ENCODE data around the gene CUEDC2.

The CUEDC2 gene

GRCh38 chr10:102421757-102422512 lies 10.4 kb downstream of the CUEDC2 start:
- Histone ChIP-seq H3K9me3 (ENCODE audit: control insufficient read depth, insufficient read depth, low read depth, low read length) (no peaks in the 10 kb centered on the region), H3K36me3 (ENCODE audit: control insufficient read depth in 2 of 2, insufficient read depth in 1 of 2, low read length in 2 of 2) (peaks cover 0 to 32% of the 10 kb centered on the region in 2 experiments; a peak in 1 of 3 replicates), H3K4me3 (ENCODE audit: low read depth, low read length) (peak overlapping the region; percentile 80), H3K4me1 (ENCODE audit: control insufficient read depth, insufficient read depth, low read length) (peaks cover 9% of the 10 kb centered on the region), H3K27ac (ENCODE audit: extremely low read depth, low read depth, low read length) (peak overlapping the region; percentile 65; the same call in 1 of the 2 replicates)
- TF ChIP-seq ZNF175 (tag by site-specific recombination; IDR thresholded peaks at IDR 0.05) (no peak), ZNF292 (tag by site-specific recombination; IDR thresholded peaks at IDR 0.05; ENCODE audit: borderline replicate concordance, low read depth) (no peak), SCRT2 (tag by site-specific recombination; IDR thresholded peaks at IDR 0.05) (peak; percentile 66; the same call in 1 of the 2 replicates), ZNF341 (tag by site-specific recombination; IDR thresholded peaks at IDR 0.05; ENCODE audit: low read depth) (no peak), OSR2 (tag by site-specific recombination; IDR thresholded peaks at IDR 0.05) (no peak), ZNF169 (tag by site-specific recombination; IDR thresholded peaks at IDR 0.05) (no peak), ZFP3 (tag by site-specific recombination; IDR thresholded peaks at IDR 0.05; ENCODE audit: low read depth) (no peak), ZNF248 (tag by site-specific recombination; IDR thresholded peaks at IDR 0.05) (no peak), ZNF473 (tag by site-specific recombination; IDR thresholded peaks at IDR 0.05) (no peak)
- POLR2A ChIA-PET: interaction anchor here (0.8 to 5.2 kb wide), 17 partner anchors 10 to 252 kb away, joined by 3 to 42 read pairs (median 4); partner anchors contain the start of genes C10orf95 and CUEDC2
- CTCF ChIA-PET: interaction anchor here (0.7 to 5.6 kb wide), 17 partner anchors 10 to 252 kb away, joined by 3 to 57 read pairs (median 5); partner anchors contain the start of genes CUEDC2 and NFKB2

DNA sequence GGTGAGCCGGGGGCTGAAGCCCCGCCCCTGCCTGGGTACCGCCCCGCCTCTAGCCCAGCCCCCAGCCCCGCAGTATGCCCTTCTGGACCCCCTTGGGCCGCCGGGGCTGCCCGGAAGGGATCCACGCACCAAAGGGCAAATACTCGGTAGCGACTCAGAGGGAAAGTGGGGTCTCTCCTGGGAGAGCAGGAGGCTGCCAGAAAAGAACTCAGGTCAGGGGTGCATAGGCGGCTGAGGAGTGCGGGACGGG lies 10.9 kb downstream of the CUEDC2 start:
- ChIA-PET CTCF (interaction anchor here (0.9 to 5.6 kb wide), 12 partner anchors 10 to 191 kb away, joined by 3 to 57 read pairs (median 6); partner anchors contain the start of genes CUEDC2 and NFKB2), POLR2A (interaction anchor here (0.8 to 5.2 kb wide), 20 partner anchors 9 to 270 kb away, joined by 3 to 42 read pairs (median 4); partner anchors contain the start of genes C10orf95 and CUEDC2)
- Histone ChIP-seq H3K4me1 (ENCODE audit: control insufficient read depth, insufficient read depth, low read length) (peaks cover 9% of the 10 kb centered on the region), H3K9me3 (ENCODE audit: control insufficient read depth, insufficient read depth, low read depth, low read length) (no peaks in the 10 kb centered on the region), H3K36me3 (ENCODE audit: control insufficient read depth in 2 of 2, insufficient read depth in 1 of 2, low read length in 2 of 2) (peaks cover 0 to 32% of the 10 kb centered on the region in 2 experiments; a peak in 1 of 3 replicates), H3K4me3 (ENCODE audit: low read depth, low read length) (peak overlapping the region; percentile 80), H3K27ac (ENCODE audit: extremely low read depth, low read depth, low read length) (peak overlapping the region; percentile 65; the same call in 1 of the 2 replicates)
- TF ChIP-seq ZNF544 (tag by site-specific recombination; IDR thresholded peaks at IDR 0.05) (no peak), IKZF3 (tag by site-specific recombination; IDR thresholded peaks at IDR 0.05) (no peak), ZXDB (tag by site-specific recombination; IDR thresholded peaks at IDR 0.05) (no peak), OVOL3 (tag by site-specific recombination; IDR thresholded peaks at IDR 0.05) (no peak), OSR2 (tag by site-specific recombination; IDR thresholded peaks at IDR 0.05) (no peak), ZNF335 (tag by site-specific recombination; conservative IDR thresholded peaks at IDR 0.05) (peak; percentile 48), ZNF362 (tag by site-specific recombination; IDR thresholded peaks at IDR 0.05) (no peak), ZNF645 (tag by site-specific recombination; IDR thresholded peaks at IDR 0.05) (no peak), ZNF416 (tag by site-specific recombination; IDR thresholded peaks at IDR 0.05) (no peak), TRIM28 (IDR thresholded peaks at IDR 0.05; ENCODE audit: borderline replicate concordance, low read length) (no peak), ZNF398 (tag by site-specific recombination; IDR thresholded peaks at IDR 0.05) (no peak), ZNF184 (tag by site-specific recombination; IDR thresholded peaks at IDR 0.05) (no peak), YY1 (tag by site-specific recombination; IDR thresholded peaks at IDR 0.05) (no peak), GLIS2 (tag by site-specific recombination; IDR thresholded peaks at IDR 0.05) (peak; percentile 76; the same call in 1 of the 2 replicates)
- TF ChIP-seq, protein P1, sequence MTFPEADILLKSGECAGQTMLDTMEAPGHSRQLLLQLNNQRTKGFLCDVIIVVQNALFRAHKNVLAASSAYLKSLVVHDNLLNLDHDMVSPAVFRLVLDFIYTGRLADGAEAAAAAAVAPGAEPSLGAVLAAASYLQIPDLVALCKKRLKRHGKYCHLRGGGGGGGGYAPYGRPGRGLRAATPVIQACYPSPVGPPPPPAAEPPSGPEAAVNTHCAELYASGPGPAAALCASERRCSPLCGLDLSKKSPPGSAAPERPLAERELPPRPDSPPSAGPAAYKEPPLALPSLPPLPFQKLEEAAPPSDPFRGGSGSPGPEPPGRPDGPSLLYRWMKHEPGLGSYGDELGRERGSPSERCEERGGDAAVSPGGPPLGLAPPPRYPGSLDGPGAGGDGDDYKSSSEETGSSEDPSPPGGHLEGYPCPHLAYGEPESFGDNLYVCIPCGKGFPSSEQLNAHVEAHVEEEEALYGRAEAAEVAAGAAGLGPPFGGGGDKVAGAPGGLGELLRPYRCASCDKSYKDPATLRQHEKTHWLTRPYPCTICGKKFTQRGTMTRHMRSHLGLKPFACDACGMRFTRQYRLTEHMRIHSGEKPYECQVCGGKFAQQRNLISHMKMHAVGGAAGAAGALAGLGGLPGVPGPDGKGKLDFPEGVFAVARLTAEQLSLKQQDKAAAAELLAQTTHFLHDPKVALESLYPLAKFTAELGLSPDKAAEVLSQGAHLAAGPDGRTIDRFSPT (tag by site-specific recombination; IDR thresholded peaks at IDR 0.05): peak; percentile 19; the same call in 1 of the 2 replicates
